IMR-90 (cell line): ENCODE data around the gene RBM10. TPM values are rescaled to one million over a fixed set of nuclear protein-coding genes. Genes with fewer than 3 reads are reported as not detected.

Source experiments
- ATAC-seq: fragments of 200-7000 bp; cut with Tn5 transposase; 2 replicates; pipeline ENCODE4 v1.9.1; 2020; ENCODE audit warnings: low read depth, mild to moderate bottlenecking, moderate library complexity
- BruUV-seq: library from RNA; stranded (reverse); fragments of 400-500 nt; replicated peaks from 2 replicates; lab custom pipeline; 2021; lab: Mats Ljungman, UMichigan
- CTCF ChIA-PET: fragments of 300-600 bp; formaldehyde crosslinking; extraction: SDS; loops from one replicate; lab custom pipeline; 2021; ENCODE audit warnings: antibody characterized with exemption; lab: Yijun Ruan, JAX
- POLR2A ChIA-PET: fragments of 300-600 bp; sonication (Branson Sonifier 250); formaldehyde crosslinking; loops from one replicate; lab custom pipeline; 2022; ENCODE audit warnings: antibody characterized with exemption; ENCODE audit not compliant: unreplicated experiment; lab: Charles Lee
- DNase-seq: peaks from one replicate; pipeline ENCODE4 v3.0.0; 2013
- H2AFZ ChIP-seq: replicated peaks from 2 replicates; pipeline ENCODE3; 2013; ENCODE audit warnings: low read length, mild to moderate bottlenecking; ENCODE audit not compliant: poor library complexity
- H2AK5ac ChIP-seq: 2 replicates; pipeline ENCODE4 v1.6.1; 2013; ENCODE audit warnings: low read depth, low read length, inconsistent platforms
- H2AK9ac ChIP-seq: replicated peaks from 2 replicates; pipeline ENCODE3; 2013; ENCODE audit warnings: mild to moderate bottlenecking, low read depth, low read length, moderate library complexity; ENCODE audit not compliant: poor library complexity
- H2BK120ac ChIP-seq: 2 replicates; pipeline ENCODE4 v1.6.1; 2013; ENCODE audit warnings: low read depth, low read length, inconsistent platforms
- H2BK15ac ChIP-seq: 3 replicates; pipeline ENCODE4 v1.6.1; 2013; ENCODE audit warnings: low read depth, low read length, inconsistent platforms
- H2BK20ac ChIP-seq: 2 replicates; pipeline ENCODE4 v1.6.1; 2013; ENCODE audit warnings: low read depth, mild to moderate bottlenecking, inconsistent platforms, low read length, moderate library complexity
- H2BK5ac ChIP-seq: 2 replicates; pipeline ENCODE4 v1.6.1; 2013; ENCODE audit warnings: mild to moderate bottlenecking, low read depth, low read length, inconsistent platforms; ENCODE audit not compliant: poor library complexity, severe bottlenecking
- H3K14ac ChIP-seq: replicated peaks from 2 replicates; pipeline ENCODE4 v1.6.1; 2013; ENCODE audit warnings: low read depth, low read length, inconsistent platforms
- H3K18ac ChIP-seq: 2 replicates; pipeline ENCODE4 v1.6.1; 2013; ENCODE audit warnings: low read depth, low read length, control low read depth
- H3K23ac ChIP-seq: 2 replicates; pipeline ENCODE4 v1.6.1; 2013; ENCODE audit warnings: low read depth, low read length, inconsistent platforms
- H3K27ac ChIP-seq: 2 replicates; pipeline ENCODE4 v1.5.1; 2013; ENCODE audit warnings: mild to moderate bottlenecking, control low read depth, low read length; ENCODE audit not compliant: insufficient read depth
- H3K27me3 ChIP-seq: 2 replicates; pipeline ENCODE4 v1.6.1; 2013; ENCODE audit warnings: low read length; ENCODE audit not compliant: control insufficient read depth, insufficient read depth
- H3K36me3 ChIP-seq: 2 replicates; pipeline ENCODE4 v1.6.1; 2013; ENCODE audit warnings: low read length, mixed read lengths; ENCODE audit not compliant: control insufficient read depth, insufficient read depth
- H3K4ac ChIP-seq: 2 replicates; pipeline ENCODE4 v1.6.1; 2013; ENCODE audit warnings: low read depth, low read length, inconsistent platforms
- H3K4me1 ChIP-seq: 2 replicates; pipeline ENCODE4 v1.6.1; 2013; ENCODE audit warnings: low read length, mixed read lengths; ENCODE audit not compliant: control insufficient read depth, insufficient read depth
- H3K4me2 ChIP-seq: 2 replicates; pipeline ENCODE4 v1.6.1; 2013; ENCODE audit warnings: low read depth, mild to moderate bottlenecking, control low read depth, low read length, moderate library complexity
- H3K4me3 ChIP-seq: 2 replicates; pipeline ENCODE4 v1.5.1; 2013; ENCODE audit warnings: low read depth, mild to moderate bottlenecking, control low read depth, low read length, moderate library complexity; ENCODE audit not compliant: insufficient read depth
- H3K56ac ChIP-seq: 2 replicates; pipeline ENCODE4 v1.6.1; 2013; ENCODE audit warnings: low read length, inconsistent platforms; ENCODE audit not compliant: insufficient read depth; ENCODE audit errors: extremely low read depth
- H3K79me1 ChIP-seq, 2 experiments: 2 replicates each; pipeline ENCODE4 v1.6.1; 2013; ENCODE audit warnings: low read length in 2 of 2, inconsistent platforms in 1 of 2, low read depth in 1 of 2
- H3K9ac ChIP-seq: 2 replicates; pipeline ENCODE4 v1.6.1; 2013; ENCODE audit warnings: low read depth, low read length, control low read depth
- H3K9me1 ChIP-seq: 2 replicates; pipeline ENCODE4 v1.6.1; 2013; ENCODE audit warnings: low read length, inconsistent platforms; ENCODE audit not compliant: insufficient read depth
- H3K9me3 ChIP-seq: 2 replicates; pipeline ENCODE4 v1.6.1; 2013; ENCODE audit warnings: low read length; ENCODE audit not compliant: control insufficient read depth, insufficient read depth
- H4K20me1 ChIP-seq: 2 replicates; pipeline ENCODE4 v1.6.1; 2013; ENCODE audit warnings: low read length, inconsistent platforms; ENCODE audit not compliant: insufficient read depth
- H4K5ac ChIP-seq: 2 replicates; pipeline ENCODE4 v1.6.1; 2013; ENCODE audit warnings: mild to moderate bottlenecking, low read depth, low read length, control low read depth
- H4K8ac ChIP-seq, 2 experiments: 2 replicates each; pipeline ENCODE4 v1.6.1; 2013; ENCODE audit warnings: low read depth in 2 of 2, low read length in 2 of 2, control low read depth in 1 of 2, inconsistent platforms in 1 of 2
- H4K91ac ChIP-seq: 2 replicates; pipeline ENCODE4 v1.6.1; 2013; ENCODE audit warnings: low read depth, low read length, inconsistent platforms; ENCODE audit not compliant: insufficient read depth
- CEBPB ChIP-seq: IDR thresholded peaks from 2 replicates; pipeline ENCODE4 v1.6.1; 2012; ENCODE audit warnings: low read depth, low read length, improper control_type of control experiment
- CHD1 ChIP-seq: IDR thresholded peaks from 2 replicates; pipeline ENCODE4 v1.6.1; 2012; ENCODE audit warnings: low read depth, low read length, improper control_type of control experiment
- MAFK ChIP-seq: IDR thresholded peaks from 2 replicates; pipeline ENCODE4 v1.6.1; 2012; ENCODE audit warnings: low read depth, low read length, improper control_type of control experiment
- MAZ ChIP-seq: IDR thresholded peaks from 2 replicates; pipeline ENCODE4 v1.6.1; 2012; ENCODE audit warnings: low read depth, mild to moderate bottlenecking, low read length, improper control_type of control experiment, moderate library complexity, borderline replicate concordance
- NFE2L2 ChIP-seq: fragments of 150-350 bp; IDR thresholded peaks from 2 replicates; pipeline ENCODE4 v1.6.1; 2016; ENCODE audit warnings: low read depth, mild to moderate bottlenecking, low read length
- POLR2A ChIP-seq: IDR thresholded peaks from 2 replicates; pipeline ENCODE4 v1.6.1; 2012; ENCODE audit warnings: mild to moderate bottlenecking, low read depth, low read length
- RCOR1 ChIP-seq: IDR thresholded peaks from 2 replicates; pipeline ENCODE4 v1.6.1; 2012; ENCODE audit warnings: mild to moderate bottlenecking, low read length, improper control_type of control experiment; ENCODE audit not compliant: insufficient replicate concordance
- WGBS, 2 experiments: methylation state at CpG; one replicate each; pipeline versions ENCODE4 v1.1.5 to v1.1.7; 2013; ENCODE audit warnings: missing lambda C conversion rate in 2 of 2; ENCODE audit not compliant: insufficient read length in 1 of 2; ENCODE audit errors: extremely low coverage in 2 of 2; 5-methylcytosine and 5-hydroxymethylcytosine counted together
- dilution Hi-C: fragments of 300-500 bp; cut with HindIII; formaldehyde crosslinking; loops from one replicate; pipeline ENCODE4 v1.14.3; 2018; ENCODE audit warnings: low sequenced_read_pairs; ENCODE audit not compliant: unreplicated experiment
- in situ Hi-C: fragments of 300-500 bp; cut with MboI; formaldehyde crosslinking; loops from 3 replicates; pipeline ENCODE4 v1.14.3; 2019; ENCODE audit warnings: low sequenced_read_pairs, inconsistent platforms, mixed read lengths
- intact Hi-C: fragments of 100-400 bp; cut with micrococcal nuclease; formaldehyde crosslinking; loops from 2 replicates; pipeline ENCODE4 v1.10.0; 2022
- polyA plus RNA-seq, 3 experiments: library from polyadenylated mRNA; depleted of rRNA; stranded (reverse); fragments of >200 nt; gene quantifications; 2 replicates each; pipeline ENCODE4 v1.2.3, GENCODE V29; 2012; ENCODE audit warnings: low replicate concordance in 1 of 3
- total RNA-seq: library from RNA; depleted of rRNA; stranded (reverse); fragments of >200 nt; gene quantifications from 2 replicates; pipeline ENCODE4 v1.2.3, GENCODE V29; 2012
- TF ChIP-seq, protein P1 (sequence below): fragments of 150-350 bp; IDR thresholded peaks from 2 replicates; pipeline ENCODE4 v1.6.1; 2017; ENCODE audit warnings: mild to moderate bottlenecking, antibody characterized with exemption, low read length, low read depth

The RBM10 gene
- total and polyA plus RNA-seq, 2 of the 4 experiments (the other 2 are of a cell fraction) = 33.4 to 36.0 TPM

DNA sequence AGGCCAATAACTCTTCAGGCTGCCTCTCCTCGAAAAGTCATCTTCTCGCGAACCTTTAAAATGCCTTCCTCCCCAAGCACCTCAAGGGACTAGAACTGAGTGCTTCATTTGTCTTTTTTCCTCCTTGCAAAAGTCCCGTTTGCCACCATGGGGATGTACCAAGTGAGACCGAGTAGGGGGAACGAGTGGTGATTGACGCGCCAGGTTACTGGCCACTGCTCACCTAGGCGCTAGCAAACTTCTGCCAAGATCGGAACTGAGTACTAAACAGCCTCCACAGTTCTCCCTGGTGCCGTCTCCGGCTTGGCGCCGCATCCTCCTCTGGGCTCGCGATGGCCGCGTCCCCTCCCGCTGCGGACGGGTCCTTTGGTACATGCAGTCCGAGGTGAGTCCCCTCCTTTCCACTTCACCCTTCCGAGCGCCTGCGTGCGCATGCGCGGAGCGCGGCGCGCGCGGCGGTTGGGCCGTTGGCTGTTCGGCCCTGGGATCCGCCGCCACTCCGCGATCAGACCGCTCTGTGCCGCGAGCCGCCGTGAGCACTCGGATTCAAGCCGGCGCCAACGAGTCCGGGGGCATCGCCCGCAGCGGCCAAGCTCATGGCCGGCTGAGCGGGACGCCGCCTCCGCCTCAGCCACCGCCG lies 73.4 kb downstream of the RBM10 start, which contains the start of gene CDK16 (continued):
- TF ChIP-seq CEBPB = no peak
- TF ChIP-seq RCOR1 = no peak

DNA sequence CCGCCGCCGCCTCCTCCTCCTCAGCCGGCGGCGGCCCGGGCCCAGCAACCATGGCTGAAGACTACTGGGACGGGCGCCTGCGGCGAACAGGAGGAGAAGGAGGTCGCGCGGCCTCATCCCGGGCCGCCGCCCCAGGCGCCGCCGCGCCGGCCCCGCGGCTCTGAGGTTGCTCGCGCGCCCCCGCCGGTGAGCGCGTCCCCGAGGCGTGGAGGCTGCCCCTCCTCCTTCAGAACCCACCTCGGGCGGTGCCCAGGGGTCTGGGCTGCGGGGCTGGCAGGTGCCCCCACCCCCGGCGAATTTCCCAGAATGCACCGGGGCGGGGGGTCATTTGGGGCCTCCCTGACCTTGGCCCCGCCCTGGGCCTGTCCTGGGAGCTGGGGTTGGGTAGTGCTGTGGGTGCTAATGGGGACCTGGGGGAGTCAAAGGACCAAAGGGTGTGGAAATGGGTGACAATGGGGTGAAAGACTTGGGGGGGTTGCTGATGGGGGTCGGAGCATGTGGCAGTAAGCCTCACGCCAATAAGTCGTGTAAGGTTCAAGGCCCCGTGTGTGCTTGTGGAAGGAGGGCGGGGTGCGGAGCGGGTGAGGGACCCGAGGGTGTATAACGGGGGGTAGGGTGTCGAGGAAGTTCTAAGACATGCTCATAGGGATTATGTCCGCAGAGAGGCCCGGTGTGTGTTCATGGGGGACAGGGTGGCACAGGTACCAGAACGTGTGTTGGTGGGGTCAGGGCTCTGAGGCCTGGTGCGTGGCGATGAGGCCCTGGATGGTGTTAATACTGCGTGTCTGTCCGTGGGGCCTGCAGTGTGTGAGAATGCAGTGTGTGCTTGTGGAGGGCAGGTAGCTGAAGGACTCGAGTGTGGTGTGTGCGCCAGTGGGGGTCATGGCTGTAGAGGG lies 74.1 kb downstream of the RBM10 start:
- H2AFZ ChIP-seq = peak overlapping the region; percentile 93
- CTCF ChIA-PET = no interaction called here
- H2BK15ac ChIP-seq = no peak overlapping the region
- peaks cover 0 to 35% of the 10 kb centered on the region in 2 experiments; a peak in 2 of 4 replicates for H3K79me1 ChIP-seq
- peak overlapping the region; percentile 98 for H3K4me2 ChIP-seq
- peak overlapping the region; percentile 79 for H2AK5ac ChIP-seq
- H3K56ac ChIP-seq = peak overlapping the region; percentile 19; the same call in 1 of the 2 replicates
- peak overlapping the region; percentile 83 for H3K9ac ChIP-seq
- no peak overlapping the region; the same call in 1 of the 2 replicates for H3K18ac ChIP-seq
- intact Hi-C loops = loop anchor here (1.0 kb wide), 1 partner anchor 93 kb away; no protein-coding TSS in a partner anchor
- peaks cover 10% of the 10 kb centered on the region; the same call in 1 of the 2 replicates for H3K4me1 ChIP-seq
- peak overlapping the region; percentile 64 for H3K4ac ChIP-seq
- H3K4me3 ChIP-seq = peak overlapping the region; percentile 54
- no peak overlapping the region for H4K91ac ChIP-seq
- no peak overlapping the region for H4K5ac ChIP-seq
- H3K9me1 ChIP-seq = peaks cover 30% of the 10 kb centered on the region
- H3K23ac ChIP-seq = peak overlapping the region; percentile 82
- H2BK5ac ChIP-seq = peak overlapping the region; percentile 39
- no peaks in the 10 kb centered on the region for H3K9me3 ChIP-seq
- peak overlapping the region; percentile 38 for H3K14ac ChIP-seq
- dilution Hi-C loops = no loop called here
- H2AK9ac ChIP-seq = peak overlapping the region; percentile 83
- H4K20me1 ChIP-seq = peaks cover 86% of the 10 kb centered on the region
- H3K36me3 ChIP-seq = peaks cover 38% of the 10 kb centered on the region
- no peak overlapping the region for H2BK120ac ChIP-seq
- peak; percentile 0 for ATAC-seq
- H4K8ac ChIP-seq = peak overlapping the region in 1 of 2 experiments; percentile 58; a peak in 1 of 4 replicates
- H3K27ac ChIP-seq = peak overlapping the region; percentile 60
- no TSS peak for BruUV-seq
- WGBS, 2 experiments = 30% methylated on average over 20 of the region's 60 CpGs; no CpG with 5 or more reads in 1 of the 2 experiments
- POLR2A ChIA-PET = no interaction called here
- H2BK20ac ChIP-seq = no peak overlapping the region
- H3K27me3 ChIP-seq = no peaks in the 10 kb centered on the region
- in situ Hi-C loops = loop anchor here (25.0 kb wide), 1 partner anchor 418 kb away; the partner anchor contains the start of gene CFP
- DNase-seq = no peak
- TF ChIP-seq POLR2A (no peak; the same call in 1 of the 2 replicates), MAZ (peak; percentile 11; the same call in 1 of the 2 replicates), CHD1 (no peak), NFE2L2 (no peak), MAFK (no peak)
- TF ChIP-seq, protein P1, sequence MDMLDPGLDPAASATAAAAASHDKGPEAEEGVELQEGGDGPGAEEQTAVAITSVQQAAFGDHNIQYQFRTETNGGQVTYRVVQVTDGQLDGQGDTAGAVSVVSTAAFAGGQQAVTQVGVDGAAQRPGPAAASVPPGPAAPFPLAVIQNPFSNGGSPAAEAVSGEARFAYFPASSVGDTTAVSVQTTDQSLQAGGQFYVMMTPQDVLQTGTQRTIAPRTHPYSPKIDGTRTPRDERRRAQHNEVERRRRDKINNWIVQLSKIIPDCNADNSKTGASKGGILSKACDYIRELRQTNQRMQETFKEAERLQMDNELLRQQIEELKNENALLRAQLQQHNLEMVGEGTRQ = no peak
